Gastrocnemius medialis (tissue), 4 donors: Measurements from ENCODE around the gene GFY.

Experiments
- POLR2A ChIP-seq, 2 donors: fragments of 450-650 bp; IDR thresholded peaks; one replicate each; pipeline ENCODE4 v1.6.1; 2017; ENCODE audit warnings: antibody characterized with exemption in 2 of 2, mild to moderate bottlenecking in 2 of 2, moderate library complexity in 2 of 2
- TF ChIP-seq, protein P1 (sequence below), 5 experiments: fragments of 450-650 bp in 3 of 5; fragments of 200-600 bp in 2 of 5; sonication (generic) in 2 of 5; IDR thresholded peaks in 4 of 5; conservative IDR thresholded peaks in 1 of 5; 1 replicate in 4 of 5; 2 replicates in 1 of 5; pipeline ENCODE4 v1.5.1; 2016 to 2019; ENCODE audit warnings: antibody characterized with exemption in 5 of 5, mild to moderate bottlenecking in 3 of 5, moderate library complexity in 3 of 5

DNA sequence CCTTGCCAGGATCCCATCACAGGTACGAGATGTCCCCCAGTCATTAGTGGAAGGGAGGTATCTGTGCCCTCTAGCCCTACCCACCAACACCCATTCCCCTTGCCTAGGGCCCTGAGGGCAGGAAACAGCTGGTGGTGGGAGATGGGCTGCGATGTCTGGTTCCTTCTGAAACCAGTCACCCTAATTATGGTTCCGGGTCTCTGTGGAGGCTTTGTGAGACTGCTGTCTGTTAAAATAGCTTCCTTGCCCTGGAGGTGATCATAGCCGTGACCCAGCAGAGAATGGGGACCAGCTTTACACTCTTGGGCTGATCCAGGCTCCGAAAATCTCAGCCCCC is 33.3 kb downstream of the GFY start:
- TF ChIP-seq, protein P1, sequence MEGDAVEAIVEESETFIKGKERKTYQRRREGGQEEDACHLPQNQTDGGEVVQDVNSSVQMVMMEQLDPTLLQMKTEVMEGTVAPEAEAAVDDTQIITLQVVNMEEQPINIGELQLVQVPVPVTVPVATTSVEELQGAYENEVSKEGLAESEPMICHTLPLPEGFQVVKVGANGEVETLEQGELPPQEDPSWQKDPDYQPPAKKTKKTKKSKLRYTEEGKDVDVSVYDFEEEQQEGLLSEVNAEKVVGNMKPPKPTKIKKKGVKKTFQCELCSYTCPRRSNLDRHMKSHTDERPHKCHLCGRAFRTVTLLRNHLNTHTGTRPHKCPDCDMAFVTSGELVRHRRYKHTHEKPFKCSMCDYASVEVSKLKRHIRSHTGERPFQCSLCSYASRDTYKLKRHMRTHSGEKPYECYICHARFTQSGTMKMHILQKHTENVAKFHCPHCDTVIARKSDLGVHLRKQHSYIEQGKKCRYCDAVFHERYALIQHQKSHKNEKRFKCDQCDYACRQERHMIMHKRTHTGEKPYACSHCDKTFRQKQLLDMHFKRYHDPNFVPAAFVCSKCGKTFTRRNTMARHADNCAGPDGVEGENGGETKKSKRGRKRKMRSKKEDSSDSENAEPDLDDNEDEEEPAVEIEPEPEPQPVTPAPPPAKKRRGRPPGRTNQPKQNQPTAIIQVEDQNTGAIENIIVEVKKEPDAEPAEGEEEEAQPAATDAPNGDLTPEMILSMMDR (IDR thresholded peaks at IDR 0.05 in 4 of 5, conservative IDR thresholded peaks at IDR 0.05 in 1 of 5) = no peak
- TF ChIP-seq POLR2A (IDR thresholded peaks at IDR 0.05) = no peak
